Gastrocnemius medialis (tissue), 4 donors: ENCODE results near the gene ARVCF. TPM values are rescaled to one million over a fixed set of nuclear protein-coding genes. Genes with fewer than 3 reads are reported as not detected.
"Not testable (repeated sequence)": the region's sequence is repeated elsewhere in the genome, so short reads cannot be mapped to it uniquely, and the experiment has no call there.

Experiments used
- ATAC-seq, 2 donors: fragments of 150-250 bp; one replicate each; pipeline ENCODE4 v1.9.1; 2016
- DNase-seq, 2 donors: peaks; one replicate each; pipeline ENCODE4 v3.0.0-alpha.2; 2019
- H3K27ac ChIP-seq, 4 donors: fragments of 200-600 bp; sonication (generic); 1 replicate in 1 of 4; 2 replicates in 3 of 4; pipeline ENCODE4 v1.5.1; 2016 to 2018; ENCODE audit warnings: mild to moderate bottlenecking in 2 of 4, moderate library complexity in 1 of 4
- H3K27me3 ChIP-seq, 3 donors: fragments of 200-600 bp; sonication (generic) in 2 of 3; 1 replicate in 1 of 3; 2 replicates in 2 of 3; pipeline versions ENCODE4 v1.5.1 to v1.6.0; 2016 to 2019; ENCODE audit warnings: mild to moderate bottlenecking in 1 of 3, moderate library complexity in 1 of 3
- H3K36me3 ChIP-seq, 2 donors: fragments of 200-600 bp; sonication (generic) in 1 of 2; one replicate each; pipeline ENCODE4 v1.5.1; 2017 to 2018
- H3K4me1 ChIP-seq, 2 donors: fragments of 200-600 bp; sonication (generic) in 1 of 2; one replicate each; pipeline ENCODE4 v1.5.1; 2016 to 2017; ENCODE audit warnings: mild to moderate bottlenecking in 2 of 2
- H3K4me3 ChIP-seq, 4 donors: fragments of 200-600 bp; sonication (generic) in 3 of 4; 1 replicate in 1 of 4; 2 replicates in 3 of 4; pipeline ENCODE4 v1.5.1; 2016 to 2019; ENCODE audit warnings: mild to moderate bottlenecking in 2 of 4
- H3K9me3 ChIP-seq, 3 donors: fragments of 200-600 bp; sonication (generic) in 2 of 3; 1 replicate in 1 of 3; 2 replicates in 2 of 3; pipeline ENCODE4 v1.5.1; 2016 to 2019
- POLR2A ChIP-seq, 2 donors: fragments of 450-650 bp; IDR thresholded peaks; one replicate each; pipeline ENCODE4 v1.6.1; 2017; ENCODE audit warnings: antibody characterized with exemption in 2 of 2, mild to moderate bottlenecking in 2 of 2, moderate library complexity in 2 of 2
- in situ Hi-C, 4 donors: fragments of 200-750 bp; cut with MboI; loops; one replicate each; pipeline versions ENCODE4 v1.15.0 to v1.8.0; 2017; ENCODE audit warnings: low sequenced_read_pairs in 4 of 4
- intact Hi-C: fragments of 100-400 bp; cut with DNase I; formaldehyde crosslinking; loops from one replicate; pipeline ENCODE4 v1.15.1; 2023; ENCODE audit warnings: low total_unique reads
- total RNA-seq, 4 donors: library from RNA; depleted of rRNA; stranded (reverse); fragments of >200 nt; gene quantifications; one replicate each; pipeline versions ENCODE4 v1.1.0 to v1.2.3, GENCODE V29; 2016
- TF ChIP-seq, protein P1 (sequence below), 5 experiments: fragments of 450-650 bp in 3 of 5; fragments of 200-600 bp in 2 of 5; sonication (generic) in 2 of 5; IDR thresholded peaks in 4 of 5; conservative IDR thresholded peaks in 1 of 5; 1 replicate in 4 of 5; 2 replicates in 1 of 5; pipeline ENCODE4 v1.5.1; 2016 to 2019; ENCODE audit warnings: antibody characterized with exemption in 5 of 5, mild to moderate bottlenecking in 3 of 5, moderate library complexity in 3 of 5

The ARVCF gene
- total RNA-seq, 4 donors from 2014 or later, result 6.9 to 19.6 (median 18.0) TPM

GRCh38 chr22:19936513-19936912 lies 80.1 kb downstream of the ARVCF start:
- Histone ChIP-seq H3K4me1 (peaks cover 13 to 16% of the 10 kb centered on the region in 2 donors), H3K9me3 (no peaks in the 10 kb centered on the region), H3K4me3 (no peak overlapping the region), H3K27me3 (no peaks in the 10 kb centered on the region), H3K36me3 (no peaks in the 10 kb centered on the region), H3K27ac (no peak overlapping the region)
- in situ Hi-C loops (no loop called here), intact Hi-C loops (no loop called here)
- ATAC-seq (no peak), DNase-seq (no peak)
- TF ChIP-seq, protein P1, sequence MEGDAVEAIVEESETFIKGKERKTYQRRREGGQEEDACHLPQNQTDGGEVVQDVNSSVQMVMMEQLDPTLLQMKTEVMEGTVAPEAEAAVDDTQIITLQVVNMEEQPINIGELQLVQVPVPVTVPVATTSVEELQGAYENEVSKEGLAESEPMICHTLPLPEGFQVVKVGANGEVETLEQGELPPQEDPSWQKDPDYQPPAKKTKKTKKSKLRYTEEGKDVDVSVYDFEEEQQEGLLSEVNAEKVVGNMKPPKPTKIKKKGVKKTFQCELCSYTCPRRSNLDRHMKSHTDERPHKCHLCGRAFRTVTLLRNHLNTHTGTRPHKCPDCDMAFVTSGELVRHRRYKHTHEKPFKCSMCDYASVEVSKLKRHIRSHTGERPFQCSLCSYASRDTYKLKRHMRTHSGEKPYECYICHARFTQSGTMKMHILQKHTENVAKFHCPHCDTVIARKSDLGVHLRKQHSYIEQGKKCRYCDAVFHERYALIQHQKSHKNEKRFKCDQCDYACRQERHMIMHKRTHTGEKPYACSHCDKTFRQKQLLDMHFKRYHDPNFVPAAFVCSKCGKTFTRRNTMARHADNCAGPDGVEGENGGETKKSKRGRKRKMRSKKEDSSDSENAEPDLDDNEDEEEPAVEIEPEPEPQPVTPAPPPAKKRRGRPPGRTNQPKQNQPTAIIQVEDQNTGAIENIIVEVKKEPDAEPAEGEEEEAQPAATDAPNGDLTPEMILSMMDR (IDR thresholded peaks at IDR 0.05 in 4 of 5, conservative IDR thresholded peaks at IDR 0.05 in 1 of 5), result no peak
- TF ChIP-seq POLR2A (IDR thresholded peaks at IDR 0.05), result no peak

DNA sequence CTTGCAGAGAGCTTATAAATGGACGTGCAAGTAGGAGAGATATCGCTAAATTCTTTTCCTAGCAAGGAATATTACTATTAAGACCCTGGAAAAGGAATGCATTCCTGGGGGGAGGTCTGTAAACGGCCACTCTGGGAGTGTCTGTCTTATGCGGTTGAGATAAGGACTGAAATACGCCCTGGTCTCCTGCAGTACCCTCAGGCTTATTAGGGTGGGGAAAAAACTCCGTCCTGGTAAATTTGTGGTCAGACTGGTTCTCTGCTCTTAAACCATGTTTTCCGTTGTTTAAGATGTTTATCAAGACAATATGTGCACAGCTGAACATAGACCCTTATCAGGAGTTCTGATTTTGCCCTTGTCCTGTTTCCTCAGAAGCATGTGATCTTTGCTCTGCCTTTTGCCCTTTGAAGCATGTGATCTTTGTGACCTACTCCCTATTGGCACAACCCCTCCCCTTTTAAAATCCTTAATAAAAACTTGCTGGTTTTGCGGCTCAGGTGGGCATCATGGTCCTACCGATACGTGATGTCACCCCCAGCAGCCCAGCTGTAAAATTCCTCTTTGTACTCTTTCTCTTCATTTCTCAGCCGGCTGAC lies 81.4 kb downstream of the ARVCF start:
- H3K9me3 ChIP-seq, in situ Hi-C loops, H3K4me1 ChIP-seq, intact Hi-C loops, ATAC-seq, H3K36me3 ChIP-seq, H3K4me3 ChIP-seq, H3K27ac ChIP-seq, DNase-seq, H3K27me3 ChIP-seq: not testable (repeated sequence)

- Histone ChIP-seq H3K9me3 (no peaks in the 10 kb centered on the region), H3K4me1 (peaks cover 0 to 7% of the 10 kb centered on the region in 2 donors), H3K36me3 (no peaks in the 10 kb centered on the region), H3K4me3 (no peak overlapping the region), H3K27me3 (no peaks in the 10 kb centered on the region), H3K27ac (no peak overlapping the region)
- no peak for ATAC-seq
- in situ Hi-C loops (no loop called here), intact Hi-C loops (no loop called here)
- DNase-seq, result no peak
- no peak for TF ChIP-seq POLR2A (IDR thresholded peaks at IDR 0.05)
Measured at GRCh38 chr22:19933341-19934241, 83.0 kb downstream of the ARVCF start.

GRCh38 chr22:19932367-19933206 lies 84.0 kb downstream of the ARVCF start:
- no peak overlapping the region for H3K27ac ChIP-seq
- peak in 1 of 2 donors; percentile 33 for ATAC-seq
- DNase-seq, result peak in 1 of 2 donors; percentile 30
- H3K27me3 ChIP-seq, result no peaks in the 10 kb centered on the region
- TF ChIP-seq, protein P1 (IDR thresholded peaks at IDR 0.05 in 4 of 5, conservative IDR thresholded peaks at IDR 0.05 in 1 of 5), result no peak
- TF ChIP-seq POLR2A (IDR thresholded peaks at IDR 0.05), result no peak
- peaks cover 0 to 7% of the 10 kb centered on the region in 2 donors for H3K4me1 ChIP-seq
- H3K9me3 ChIP-seq, result no peaks in the 10 kb centered on the region
- no peaks in the 10 kb centered on the region for H3K36me3 ChIP-seq
- intact Hi-C loops (no loop called here), in situ Hi-C loops (no loop called here)
- H3K4me3 ChIP-seq, result no peak overlapping the region

GRCh38 chr22:19931514-19931913 lies 85.1 kb downstream of the ARVCF start:
- Histone ChIP-seq H3K4me3 (no peak overlapping the region), H3K4me1 (peaks cover 0 to 7% of the 10 kb centered on the region in 2 donors), H3K27me3 (no peaks in the 10 kb centered on the region), H3K9me3 (no peaks in the 10 kb centered on the region), H3K27ac (no peak overlapping the region), H3K36me3 (no peaks in the 10 kb centered on the region)
- no peak for ATAC-seq
- intact Hi-C loops, result no loop called here
- TF ChIP-seq, protein P1 (IDR thresholded peaks at IDR 0.05 in 4 of 5, conservative IDR thresholded peaks at IDR 0.05 in 1 of 5), result no peak
- TF ChIP-seq POLR2A (IDR thresholded peaks at IDR 0.05), result no peak
- no peak for DNase-seq
- in situ Hi-C loops, result no loop called here
